Activated CD8-positive, alpha-beta memory T cell treated with anti-CD3 and anti-CD28 coated beads, Interleukin-2, amount 50 U/mL, for 24 hours (primary cell): Measurements from ENCODE around the gene RPS6KA5.

ENCODE experiments used
- DNase-seq: peaks from one replicate; pipeline ENCODE4 v3.0.0-alpha.2; 2020; ENCODE audit errors: extremely low read depth

Gene RPS6KA5

GRCh38 chr14:90807060-90807459, 253.4 kb downstream of the RPS6KA5 start:
- DNase-seq: no peak

- no peak for DNase-seq
Measured at GRCh38 chr14:90805662-90806540, 254.5 kb downstream of the RPS6KA5 start.

GRCh38 chr14:90805084-90805391, 255.4 kb downstream of the RPS6KA5 start:
- no peak for DNase-seq

- no peak for DNase-seq
Measured at GRCh38 chr14:90804292-90805083, 256.0 kb downstream of the RPS6KA5 start.

GRCh38 chr14:90803249-90803648, 257.2 kb downstream of the RPS6KA5 start:
- DNase-seq: no peak

GRCh38 chr14:90799420-90799819, 261.0 kb downstream of the RPS6KA5 start:
- no peak for DNase-seq

GRCh38 chr14:90797919-90798318, 262.5 kb downstream of the RPS6KA5 start:
- no peak for DNase-seq
